IMR-90 (cell line): ENCODE measurements around the gene TMEM63C. TPM values are rescaled to one million over a fixed set of nuclear protein-coding genes. Genes with fewer than 3 reads are reported as not detected.

Experiments
- ATAC-seq: fragments of 200-7000 bp; cut with Tn5 transposase; 2 replicates; pipeline ENCODE4 v1.9.1; 2020; ENCODE audit warnings: low read depth, mild to moderate bottlenecking, moderate library complexity
- BruUV-seq: library from RNA; stranded (reverse); fragments of 400-500 nt; replicated peaks from 2 replicates; lab custom pipeline; 2021; lab: Mats Ljungman, UMichigan
- CTCF ChIA-PET: fragments of 300-600 bp; formaldehyde crosslinking; extraction: SDS; loops from one replicate; lab custom pipeline; 2021; ENCODE audit warnings: antibody characterized with exemption; lab: Yijun Ruan, JAX
- POLR2A ChIA-PET: fragments of 300-600 bp; sonication (Branson Sonifier 250); formaldehyde crosslinking; loops from one replicate; lab custom pipeline; 2022; ENCODE audit warnings: antibody characterized with exemption; ENCODE audit not compliant: unreplicated experiment; lab: Charles Lee
- DNase-seq: peaks from one replicate; pipeline ENCODE4 v3.0.0; 2013
- H2AFZ ChIP-seq: replicated peaks from 2 replicates; pipeline ENCODE3; 2013; ENCODE audit warnings: low read length, mild to moderate bottlenecking; ENCODE audit not compliant: poor library complexity
- H2AK5ac ChIP-seq: 2 replicates; pipeline ENCODE4 v1.6.1; 2013; ENCODE audit warnings: low read depth, low read length, inconsistent platforms
- H2AK9ac ChIP-seq: replicated peaks from 2 replicates; pipeline ENCODE3; 2013; ENCODE audit warnings: mild to moderate bottlenecking, low read depth, low read length, moderate library complexity; ENCODE audit not compliant: poor library complexity
- H2BK120ac ChIP-seq: 2 replicates; pipeline ENCODE4 v1.6.1; 2013; ENCODE audit warnings: low read depth, low read length, inconsistent platforms
- H2BK15ac ChIP-seq: 3 replicates; pipeline ENCODE4 v1.6.1; 2013; ENCODE audit warnings: low read depth, low read length, inconsistent platforms
- H2BK20ac ChIP-seq: 2 replicates; pipeline ENCODE4 v1.6.1; 2013; ENCODE audit warnings: low read depth, mild to moderate bottlenecking, inconsistent platforms, low read length, moderate library complexity
- H2BK5ac ChIP-seq: 2 replicates; pipeline ENCODE4 v1.6.1; 2013; ENCODE audit warnings: mild to moderate bottlenecking, low read depth, low read length, inconsistent platforms; ENCODE audit not compliant: poor library complexity, severe bottlenecking
- H3K14ac ChIP-seq: replicated peaks from 2 replicates; pipeline ENCODE4 v1.6.1; 2013; ENCODE audit warnings: low read depth, low read length, inconsistent platforms
- H3K18ac ChIP-seq: 2 replicates; pipeline ENCODE4 v1.6.1; 2013; ENCODE audit warnings: low read depth, low read length, control low read depth
- H3K23ac ChIP-seq: 2 replicates; pipeline ENCODE4 v1.6.1; 2013; ENCODE audit warnings: low read depth, low read length, inconsistent platforms
- H3K27ac ChIP-seq: 2 replicates; pipeline ENCODE4 v1.5.1; 2013; ENCODE audit warnings: mild to moderate bottlenecking, control low read depth, low read length; ENCODE audit not compliant: insufficient read depth
- H3K27me3 ChIP-seq: 2 replicates; pipeline ENCODE4 v1.6.1; 2013; ENCODE audit warnings: low read length; ENCODE audit not compliant: control insufficient read depth, insufficient read depth
- H3K36me3 ChIP-seq: 2 replicates; pipeline ENCODE4 v1.6.1; 2013; ENCODE audit warnings: low read length, mixed read lengths; ENCODE audit not compliant: control insufficient read depth, insufficient read depth
- H3K4ac ChIP-seq: 2 replicates; pipeline ENCODE4 v1.6.1; 2013; ENCODE audit warnings: low read depth, low read length, inconsistent platforms
- H3K4me1 ChIP-seq: 2 replicates; pipeline ENCODE4 v1.6.1; 2013; ENCODE audit warnings: low read length, mixed read lengths; ENCODE audit not compliant: control insufficient read depth, insufficient read depth
- H3K4me2 ChIP-seq: 2 replicates; pipeline ENCODE4 v1.6.1; 2013; ENCODE audit warnings: low read depth, mild to moderate bottlenecking, control low read depth, low read length, moderate library complexity
- H3K4me3 ChIP-seq: 2 replicates; pipeline ENCODE4 v1.5.1; 2013; ENCODE audit warnings: low read depth, mild to moderate bottlenecking, control low read depth, low read length, moderate library complexity; ENCODE audit not compliant: insufficient read depth
- H3K56ac ChIP-seq: 2 replicates; pipeline ENCODE4 v1.6.1; 2013; ENCODE audit warnings: low read length, inconsistent platforms; ENCODE audit not compliant: insufficient read depth; ENCODE audit errors: extremely low read depth
- H3K79me1 ChIP-seq, 2 experiments: 2 replicates each; pipeline ENCODE4 v1.6.1; 2013; ENCODE audit warnings: low read length in 2 of 2, inconsistent platforms in 1 of 2, low read depth in 1 of 2
- H3K9ac ChIP-seq: 2 replicates; pipeline ENCODE4 v1.6.1; 2013; ENCODE audit warnings: low read depth, low read length, control low read depth
- H3K9me1 ChIP-seq: 2 replicates; pipeline ENCODE4 v1.6.1; 2013; ENCODE audit warnings: low read length, inconsistent platforms; ENCODE audit not compliant: insufficient read depth
- H3K9me3 ChIP-seq: 2 replicates; pipeline ENCODE4 v1.6.1; 2013; ENCODE audit warnings: low read length; ENCODE audit not compliant: control insufficient read depth, insufficient read depth
- H4K20me1 ChIP-seq: 2 replicates; pipeline ENCODE4 v1.6.1; 2013; ENCODE audit warnings: low read length, inconsistent platforms; ENCODE audit not compliant: insufficient read depth
- H4K5ac ChIP-seq: 2 replicates; pipeline ENCODE4 v1.6.1; 2013; ENCODE audit warnings: mild to moderate bottlenecking, low read depth, low read length, control low read depth
- H4K8ac ChIP-seq, 2 experiments: 2 replicates each; pipeline ENCODE4 v1.6.1; 2013; ENCODE audit warnings: low read depth in 2 of 2, low read length in 2 of 2, control low read depth in 1 of 2, inconsistent platforms in 1 of 2
- H4K91ac ChIP-seq: 2 replicates; pipeline ENCODE4 v1.6.1; 2013; ENCODE audit warnings: low read depth, low read length, inconsistent platforms; ENCODE audit not compliant: insufficient read depth
- BHLHE40 ChIP-seq: fragments of 150-350 bp; IDR thresholded peaks from 2 replicates; pipeline ENCODE4 v1.6.1; 2016; ENCODE audit warnings: mild to moderate bottlenecking, low read depth, low read length
- CHD1 ChIP-seq: IDR thresholded peaks from 2 replicates; pipeline ENCODE4 v1.6.1; 2012; ENCODE audit warnings: low read depth, low read length, improper control_type of control experiment
- FOS ChIP-seq: fragments of 150-350 bp; IDR thresholded peaks from 2 replicates; pipeline ENCODE4 v1.6.1; 2016; ENCODE audit warnings: low read depth, low read length
- MXI1 ChIP-seq: IDR thresholded peaks from 2 replicates; pipeline ENCODE4 v1.6.1; 2012; ENCODE audit warnings: low read depth, mild to moderate bottlenecking, low read length, moderate library complexity, borderline replicate concordance
- POLR2A ChIP-seq: IDR thresholded peaks from 2 replicates; pipeline ENCODE4 v1.6.1; 2012; ENCODE audit warnings: mild to moderate bottlenecking, low read depth, low read length
- RAD21 ChIP-seq: IDR thresholded peaks from 2 replicates; pipeline ENCODE4 v1.6.1; 2012; ENCODE audit warnings: low read length, improper control_type of control experiment
- RFX5 ChIP-seq: IDR thresholded peaks from 2 replicates; pipeline ENCODE4 v1.8.0; 2012; ENCODE audit warnings: low read depth, mild to moderate bottlenecking, low read length, moderate library complexity
- SMC3 ChIP-seq: fragments of 150-350 bp; IDR thresholded peaks from 2 replicates; pipeline ENCODE4 v1.6.1; 2016; ENCODE audit warnings: low read depth, mild to moderate bottlenecking, antibody characterized with exemption, low read length, moderate library complexity
- USF2 ChIP-seq: fragments of 150-350 bp; IDR thresholded peaks from 2 replicates; pipeline ENCODE4 v1.6.1; 2017; ENCODE audit warnings: mild to moderate bottlenecking, antibody characterized with exemption, low read length, low read depth
- WGBS, 2 experiments: methylation state at CpG; one replicate each; pipeline versions ENCODE4 v1.1.5 to v1.1.7; 2013; ENCODE audit warnings: missing lambda C conversion rate in 2 of 2; ENCODE audit not compliant: insufficient read length in 1 of 2; ENCODE audit errors: extremely low coverage in 2 of 2; 5-methylcytosine and 5-hydroxymethylcytosine counted together
- dilution Hi-C: fragments of 300-500 bp; cut with HindIII; formaldehyde crosslinking; loops from one replicate; pipeline ENCODE4 v1.14.3; 2018; ENCODE audit warnings: low sequenced_read_pairs; ENCODE audit not compliant: unreplicated experiment
- in situ Hi-C: fragments of 300-500 bp; cut with MboI; formaldehyde crosslinking; loops from 3 replicates; pipeline ENCODE4 v1.14.3; 2019; ENCODE audit warnings: low sequenced_read_pairs, inconsistent platforms, mixed read lengths
- intact Hi-C: fragments of 100-400 bp; cut with micrococcal nuclease; formaldehyde crosslinking; loops from 2 replicates; pipeline ENCODE4 v1.10.0; 2022
- polyA plus RNA-seq, 3 experiments: library from polyadenylated mRNA; depleted of rRNA; stranded (reverse); fragments of >200 nt; gene quantifications; 2 replicates each; pipeline ENCODE4 v1.2.3, GENCODE V29; 2012; ENCODE audit warnings: low replicate concordance in 1 of 3
- total RNA-seq: library from RNA; depleted of rRNA; stranded (reverse); fragments of >200 nt; gene quantifications from 2 replicates; pipeline ENCODE4 v1.2.3, GENCODE V29; 2012
- TF ChIP-seq, protein P1 (sequence below): fragments of 150-350 bp; IDR thresholded peaks from 2 replicates; pipeline ENCODE4 v1.6.1; 2016; ENCODE audit warnings: low read depth, mild to moderate bottlenecking, low read length, moderate library complexity, borderline replicate concordance
- TF ChIP-seq, protein P2 (sequence below): conservative IDR thresholded peaks from 2 replicates; pipeline ENCODE4 v1.5.1; 2012; ENCODE audit warnings: mild to moderate bottlenecking, low read depth, low read length, improper control_type of control experiment

Gene TMEM63C
- total and polyA plus RNA-seq, 2 of the 4 experiments (the other 2 are of a cell fraction): under 0.01 TPM; not detected in 1

- intact Hi-C loops (no loop called here), in situ Hi-C loops (no loop called here), dilution Hi-C loops (no loop called here)
- Histone ChIP-seq H4K8ac (no peak overlapping the region), H2BK120ac (no peak overlapping the region), H3K56ac (no peak overlapping the region), H3K9ac (no peak overlapping the region), H3K27me3 (peaks cover 27% of the 10 kb centered on the region), H2AFZ (no peak overlapping the region), H3K18ac (no peak overlapping the region), H3K4ac (no peak overlapping the region), H3K14ac (no peak overlapping the region), H3K9me1 (no peaks in the 10 kb centered on the region), H3K9me3 (no peaks in the 10 kb centered on the region), H2BK20ac (no peak overlapping the region), H2BK15ac (no peak overlapping the region), H3K79me1 (no peaks in the 10 kb centered on the region), H3K23ac (no peak overlapping the region), H3K4me3 (no peak overlapping the region), H3K36me3 (peaks cover 3% of the 10 kb centered on the region; the same call in 1 of the 2 replicates), H2BK5ac (no peak overlapping the region), H2AK9ac (no peak overlapping the region), H3K27ac (no peak overlapping the region), H2AK5ac (no peak overlapping the region), H4K91ac (no peak overlapping the region), H4K5ac (no peak overlapping the region), H3K4me2 (no peak overlapping the region), H4K20me1 (no peaks in the 10 kb centered on the region), H3K4me1 (no peaks in the 10 kb centered on the region)
- ATAC-seq (no peak), DNase-seq (no peak)
- TF ChIP-seq USF2 (no peak), CHD1 (no peak), RAD21 (no peak), FOS (no peak), POLR2A (no peak), BHLHE40 (no peak), SMC3 (no peak), MXI1 (no peak), RFX5 (no peak)
- TF ChIP-seq, protein P1, sequence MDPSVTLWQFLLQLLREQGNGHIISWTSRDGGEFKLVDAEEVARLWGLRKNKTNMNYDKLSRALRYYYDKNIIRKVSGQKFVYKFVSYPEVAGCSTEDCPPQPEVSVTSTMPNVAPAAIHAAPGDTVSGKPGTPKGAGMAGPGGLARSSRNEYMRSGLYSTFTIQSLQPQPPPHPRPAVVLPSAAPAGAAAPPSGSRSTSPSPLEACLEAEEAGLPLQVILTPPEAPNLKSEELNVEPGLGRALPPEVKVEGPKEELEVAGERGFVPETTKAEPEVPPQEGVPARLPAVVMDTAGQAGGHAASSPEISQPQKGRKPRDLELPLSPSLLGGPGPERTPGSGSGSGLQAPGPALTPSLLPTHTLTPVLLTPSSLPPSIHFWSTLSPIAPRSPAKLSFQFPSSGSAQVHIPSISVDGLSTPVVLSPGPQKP: no peak
- TF ChIP-seq, protein P2, sequence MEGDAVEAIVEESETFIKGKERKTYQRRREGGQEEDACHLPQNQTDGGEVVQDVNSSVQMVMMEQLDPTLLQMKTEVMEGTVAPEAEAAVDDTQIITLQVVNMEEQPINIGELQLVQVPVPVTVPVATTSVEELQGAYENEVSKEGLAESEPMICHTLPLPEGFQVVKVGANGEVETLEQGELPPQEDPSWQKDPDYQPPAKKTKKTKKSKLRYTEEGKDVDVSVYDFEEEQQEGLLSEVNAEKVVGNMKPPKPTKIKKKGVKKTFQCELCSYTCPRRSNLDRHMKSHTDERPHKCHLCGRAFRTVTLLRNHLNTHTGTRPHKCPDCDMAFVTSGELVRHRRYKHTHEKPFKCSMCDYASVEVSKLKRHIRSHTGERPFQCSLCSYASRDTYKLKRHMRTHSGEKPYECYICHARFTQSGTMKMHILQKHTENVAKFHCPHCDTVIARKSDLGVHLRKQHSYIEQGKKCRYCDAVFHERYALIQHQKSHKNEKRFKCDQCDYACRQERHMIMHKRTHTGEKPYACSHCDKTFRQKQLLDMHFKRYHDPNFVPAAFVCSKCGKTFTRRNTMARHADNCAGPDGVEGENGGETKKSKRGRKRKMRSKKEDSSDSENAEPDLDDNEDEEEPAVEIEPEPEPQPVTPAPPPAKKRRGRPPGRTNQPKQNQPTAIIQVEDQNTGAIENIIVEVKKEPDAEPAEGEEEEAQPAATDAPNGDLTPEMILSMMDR: no peak
- no TSS peak for BruUV-seq
- WGBS, 2 experiments: 76% methylated on average over 4 of the region's 4 CpGs; no CpG with 5 or more reads in 1 of the 2 experiments
- ChIA-PET CTCF (interaction anchor here (1.1 kb wide), 1 partner anchor 28 kb away, joined by 3 read pairs; no protein-coding TSS in a partner anchor), POLR2A (no interaction called here)
Measured at GRCh38 chr14:77273796-77274195, 92.2 kb downstream of the TMEM63C start.
